ENCODE data around the gene EZR. TPM values are rescaled to one million over a fixed set of nuclear protein-coding genes. Genes with fewer than 3 reads are reported as not detected.

The EZR gene
- total RNA-seq, 2 donors from 2014 or later, result 187 to 207 TPM

- Mint-ChIP-seq H3K27ac (peak overlapping the region in 1 of 2 donors; percentile 65), H3K9me3 (no peaks in the 10 kb centered on the region), H3K36me3 (peaks cover 23 to 25% of the 10 kb centered on the region in 2 donors)
- ATAC-seq, result no peak
- no peak for DNase-seq (ENCODE audit: low spot score in 2 of 2)
Observed at GRCh38 chr6:158765499-158766068, 53.6 kb downstream of the EZR start.

- Mint-ChIP-seq H3K9me3 (no peaks in the 10 kb centered on the region), H3K27ac (peak overlapping the region; percentile 65 to 74), H3K36me3 (peaks cover 18 to 20% of the 10 kb centered on the region in 2 donors)
- no peak for DNase-seq (ENCODE audit: low spot score in 2 of 2)
- ATAC-seq, result no peak
Observed at GRCh38 chr6:158764926-158765325, 54.2 kb downstream of the EZR start.

- DNase-seq (ENCODE audit: low spot score in 2 of 2), result no peak
- no peak for ATAC-seq
- peak overlapping the region; percentile 65 to 81 for H3K27ac Mint-ChIP-seq
- H3K9me3 Mint-ChIP-seq, result no peaks in the 10 kb centered on the region
- H3K36me3 Mint-ChIP-seq, result peaks cover 12 to 14% of the 10 kb centered on the region in 2 donors
Observed at GRCh38 chr6:158764183-158764849, 54.9 kb downstream of the EZR start.

- ATAC-seq (no peak), DNase-seq (ENCODE audit: low spot score in 2 of 2) (no peak)
- Mint-ChIP-seq H3K36me3 (peaks cover 10 to 12% of the 10 kb centered on the region in 2 donors), H3K27ac (peak overlapping the region; percentile 65 to 81), H3K9me3 (no peaks in the 10 kb centered on the region)
Observed at GRCh38 chr6:158763434-158764182, 55.6 kb downstream of the EZR start.

GRCh38 chr6:158762787-158763433 lies 56.3 kb downstream of the EZR start:
- no peaks in the 10 kb centered on the region for H3K9me3 Mint-ChIP-seq
- DNase-seq (ENCODE audit: low spot score in 2 of 2) (no peak), ATAC-seq (no peak)
- peaks cover 10 to 12% of the 10 kb centered on the region in 2 donors for H3K36me3 Mint-ChIP-seq
- peak overlapping the region; percentile 50 to 77 for H3K27ac Mint-ChIP-seq

GRCh38 chr6:158761746-158762145 lies 57.4 kb downstream of the EZR start:
- ATAC-seq (no peak), DNase-seq (ENCODE audit: low spot score in 2 of 2) (no peak)
- no peaks in the 10 kb centered on the region for H3K9me3 Mint-ChIP-seq
- peak overlapping the region; percentile 50 to 91 for H3K27ac Mint-ChIP-seq
- H3K36me3 Mint-ChIP-seq, result peaks cover 10 to 12% of the 10 kb centered on the region in 2 donors

GRCh38 chr6:158760618-158761250 lies 58.4 kb downstream of the EZR start:
- DNase-seq (ENCODE audit: low spot score in 2 of 2) (no peak), ATAC-seq (no peak)
- peaks cover 10 to 12% of the 10 kb centered on the region in 2 donors for H3K36me3 Mint-ChIP-seq

GRCh38 chr6:158759966-158760617 lies 59.1 kb downstream of the EZR start:
- H3K36me3 Mint-ChIP-seq, result peaks cover 10 to 13% of the 10 kb centered on the region in 2 donors

More at GRCh38 chr6:158760618-158761250, 58.4 kb downstream of the EZR start:
- Mint-ChIP-seq H3K9me3 (no peaks in the 10 kb centered on the region), H3K27ac (peak overlapping the region in 1 of 2 donors; percentile 81)

GRCh38 chr6:158758941-158759479 lies 60.2 kb downstream of the EZR start:
- peaks cover 10 to 21% of the 10 kb centered on the region in 2 donors for H3K36me3 Mint-ChIP-seq

More at GRCh38 chr6:158759966-158760617, 59.1 kb downstream of the EZR start:
- no peaks in the 10 kb centered on the region for H3K9me3 Mint-ChIP-seq
- no peak for DNase-seq (ENCODE audit: low spot score in 2 of 2)
- no peak for ATAC-seq
- H3K27ac Mint-ChIP-seq, result peak overlapping the region; percentile 57 to 92

GRCh38 chr6:158758451-158758860 lies 60.7 kb downstream of the EZR start:
- peaks cover 10 to 21% of the 10 kb centered on the region in 2 donors for H3K36me3 Mint-ChIP-seq
- H3K27ac Mint-ChIP-seq, result peak overlapping the region; percentile 56 to 61
- DNase-seq (ENCODE audit: low spot score in 2 of 2) (no peak), ATAC-seq (peak in 1 of 2 donors; percentile 11)
- H3K9me3 Mint-ChIP-seq, result no peaks in the 10 kb centered on the region

More at GRCh38 chr6:158758941-158759479, 60.2 kb downstream of the EZR start:
- Mint-ChIP-seq H3K27ac (peak overlapping the region; percentile 56 to 61), H3K9me3 (no peaks in the 10 kb centered on the region)
- no peak for DNase-seq (ENCODE audit: low spot score in 2 of 2)
- ATAC-seq, result peak in 1 of 2 donors; percentile 14

- peak overlapping the region in 1 of 2 donors; percentile 92 for H3K27ac Mint-ChIP-seq
- H3K9me3 Mint-ChIP-seq, result no peaks in the 10 kb centered on the region
- ATAC-seq, result no peak
- no peak for DNase-seq (ENCODE audit: low spot score in 2 of 2)
- peaks cover 10 to 18% of the 10 kb centered on the region in 2 donors for H3K36me3 Mint-ChIP-seq
Observed at GRCh38 chr6:158757753-158758090, 61.4 kb downstream of the EZR start.

- Mint-ChIP-seq H3K27ac (peak overlapping the region in 1 of 2 donors; percentile 89), H3K36me3 (peaks cover 5 to 14% of the 10 kb centered on the region in 2 donors), H3K9me3 (no peaks in the 10 kb centered on the region)
- DNase-seq (ENCODE audit: low spot score in 2 of 2) (no peak), ATAC-seq (no peak)
Observed at GRCh38 chr6:158756977-158757752, 62.0 kb downstream of the EZR start.

GRCh38 chr6:158756126-158756525 lies 63.0 kb downstream of the EZR start:
- Mint-ChIP-seq H3K36me3 (peaks cover 0 to 9% of the 10 kb centered on the region in 2 donors), H3K27ac (peak overlapping the region in 1 of 2 donors; percentile 60), H3K9me3 (no peaks in the 10 kb centered on the region)
- DNase-seq (ENCODE audit: low spot score in 2 of 2), result no peak
- no peak for ATAC-seq

- Mint-ChIP-seq H3K36me3 (peaks cover 0 to 9% of the 10 kb centered on the region in 2 donors), H3K9me3 (no peaks in the 10 kb centered on the region), H3K27ac (peak overlapping the region in 1 of 2 donors; percentile 60)
- no peak for ATAC-seq
- DNase-seq (ENCODE audit: low spot score in 2 of 2), result no peak
Observed at GRCh38 chr6:158755636-158756035, 63.5 kb downstream of the EZR start.

- peak overlapping the region in 1 of 2 donors; percentile 22 for H3K27ac Mint-ChIP-seq
Observed at GRCh38 chr6:158754738-158755137, 64.4 kb downstream of the EZR start.

More at GRCh38 chr6:158754738-158755137, 64.4 kb downstream of the EZR start:
- ATAC-seq (no peak), DNase-seq (ENCODE audit: low spot score in 2 of 2) (no peak)
- peaks cover 0 to 17% of the 10 kb centered on the region in 2 donors for H3K36me3 Mint-ChIP-seq
- no peaks in the 10 kb centered on the region for H3K9me3 Mint-ChIP-seq
